ENCODE measurements around the gene CMTM8. TPM values are rescaled to one million over a fixed set of nuclear protein-coding genes. Genes with fewer than 3 reads are reported as not detected.

CMTM8 gene
- total and polyA plus RNA-seq, 2 of the 8 experiments (the other 6 are each of a cell fraction or from before 2014, with no cell fraction given) = 10.5 to 22.4 TPM

DNA sequence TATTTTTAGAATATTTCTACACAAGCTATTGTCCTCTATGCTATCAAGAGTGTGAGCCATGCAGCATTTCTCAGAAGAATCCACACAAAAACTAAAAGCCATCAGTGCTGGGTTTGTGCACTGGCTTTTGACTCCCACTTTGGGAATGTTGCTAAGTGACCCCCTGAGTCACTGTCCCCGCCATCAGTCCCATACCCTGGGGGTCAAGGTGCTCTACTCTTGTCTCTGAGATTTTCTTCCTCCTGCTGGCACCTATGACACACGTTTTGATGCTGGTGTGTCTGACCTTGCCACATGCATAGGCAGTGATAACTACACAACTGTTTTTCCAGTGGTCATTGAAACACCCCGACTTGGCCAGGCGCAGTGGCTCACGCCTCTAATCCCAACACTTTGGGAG, 173.0 kb downstream of the CMTM8 start:
- Histone ChIP-seq H2BK5ac (ENCODE audit: low read depth, low read length) (no peak overlapping the region), H3K4me3 (ENCODE audit: extremely low read depth in 1 of 4, insufficient read depth in 2 of 4, low read depth in 3 of 4, low read length in 4 of 4) (no peak overlapping the region), H2BK12ac (ENCODE audit: low read depth, low read length) (no peak overlapping the region), H3K4ac (replicated peaks; ENCODE audit: insufficient read length, low read depth, low read length) (no peak overlapping the region), H3K23ac (ENCODE audit: insufficient read length) (no peak overlapping the region), H3K79me2 (ENCODE audit: control insufficient read depth in 1 of 2, insufficient read depth in 2 of 2, low read length in 2 of 2) (peaks cover 0 to 20% of the 10 kb centered on the region in 2 experiments; a peak in 2 of 4 replicates), H3K18ac (ENCODE audit: extremely low read depth, low read length) (no peak overlapping the region), H4K20me1 (replicated peaks in 1 of 2; ENCODE audit: control insufficient read depth in 1 of 2, insufficient read depth in 2 of 2, low read length in 2 of 2) (peaks cover 0 to 1% of the 10 kb centered on the region in 2 experiments), H3K36me3 (ENCODE audit: control insufficient read depth in 2 of 4, insufficient read depth in 4 of 4, low read length in 3 of 4) (no peaks in the 10 kb centered on the region), H3K4me2 (ENCODE audit: insufficient read depth in 1 of 2, low read depth in 2 of 2, low read length in 2 of 2) (no peak overlapping the region), H2BK20ac (ENCODE audit: low read length) (no peak overlapping the region), H2AFZ (ENCODE audit: low read length) (no peak overlapping the region), H3K27me3 (replicated peaks in 1 of 4; ENCODE audit: control insufficient read depth in 3 of 4, extremely low read depth in 1 of 4, insufficient read depth in 3 of 4, low read length in 3 of 4) (no peaks in the 10 kb centered on the region), H3K79me1 (ENCODE audit: low read depth, low read length) (no peaks in the 10 kb centered on the region; the same call in 1 of the 2 replicates), H3K9ac (replicated peaks in 1 of 4; ENCODE audit: extremely low read depth in 1 of 4, low read depth in 3 of 4, low read length in 3 of 4) (no peak overlapping the region), H3K4me1 (replicated peaks in 1 of 4; ENCODE audit: control insufficient read depth in 3 of 4, insufficient read depth in 4 of 4, low read length in 3 of 4) (peaks cover 5 to 34% (median 21%) of the 10 kb centered on the region in 4 experiments; a peak in 6 of 7 replicates), H4K5ac (ENCODE audit: insufficient read length, low read depth, low read length) (no peak overlapping the region), H2AK5ac (ENCODE audit: low read depth, low read length) (no peak overlapping the region), H3K56ac (replicated peaks; ENCODE audit: insufficient read length, low read depth, low read length) (no peak overlapping the region), H2BK120ac (replicated peaks; ENCODE audit: low read depth, low read length) (no peak overlapping the region), H2BK15ac (ENCODE audit: low read length) (no peak overlapping the region), H3K9me3 (ENCODE audit: insufficient read depth in 2 of 2, low read depth in 1 of 2, low read length in 1 of 2) (no peaks in the 10 kb centered on the region), H4K8ac (ENCODE audit: extremely low read depth, insufficient read depth, low read length) (no peak overlapping the region), H3K14ac (ENCODE audit: insufficient read length) (no peak overlapping the region), H4K91ac (replicated peaks; ENCODE audit: insufficient read length, low read length) (no peak overlapping the region), H3K27ac (ENCODE audit: low read depth, low read length) (no peak overlapping the region), H3K23me2 (ENCODE audit: low read depth, low read length) (no peaks in the 10 kb centered on the region; the same call in 1 of the 2 replicates)
- DNase-seq (ENCODE audit: low read depth in 1 of 2, low spot score in 2 of 2) = no peak
- 89% methylated on average over 5 of the region's 5 CpGs; no CpG with 5 or more reads in 1 of the 2 experiments for WGBS, 2 experiments (ENCODE audit: extremely low coverage in 1 of 2, insufficient coverage in 1 of 2, insufficient read length in 1 of 2, insufficient replicate concordance in 2 of 2, low coverage in 1 of 2, low lambda C conversion rate in 2 of 2, missing lambda C conversion rate in 1 of 2)
- CTCF ChIA-PET (ENCODE audit: partially characterized antibody) = interaction anchor here (1.4 to 6.0 kb wide), 5 partner anchors 8 to 57 kb away, joined by 4 to 44 read pairs (median 5); no protein-coding TSS in a partner anchor
- FAIRE-seq = no peak
- POLR2A ChIA-PET (ENCODE audit: partially characterized antibody) = interaction anchor here (0.8 to 1.1 kb wide), 3 partner anchors 9 to 91 kb away, joined by 3 read pairs; no protein-coding TSS in a partner anchor
- no peak for TF ChIP-seq EP300 (IDR thresholded peaks at IDR 0.05; ENCODE audit: borderline replicate concordance in 1 of 2, low read depth in 2 of 2, low read length in 2 of 2)
- TF ChIP-seq TCF12 (IDR thresholded peaks at IDR 0.05; ENCODE audit: low read depth, low read length) = no peak
- no peak for TF ChIP-seq CTBP2 (IDR thresholded peaks at IDR 0.05; ENCODE audit: borderline replicate concordance, insufficient read depth, insufficient read length, low read length)
- no peak for TF ChIP-seq POU5F1 (IDR thresholded peaks at IDR 0.05; ENCODE audit: low read depth, low read length)
- TF ChIP-seq SRF (IDR thresholded peaks at IDR 0.05; ENCODE audit: low read depth, low read length) = no peak
- no peak for TF ChIP-seq MAFK (IDR thresholded peaks at IDR 0.05; ENCODE audit: low read depth, low read length)
- TF ChIP-seq KDM5A (IDR thresholded peaks at IDR 0.05; ENCODE audit: low read length) = no peak
- no peak for TF ChIP-seq CREB1 (IDR thresholded peaks at IDR 0.05)
- no peak for TF ChIP-seq KDM1A (IDR thresholded peaks at IDR 0.05; ENCODE audit: borderline replicate concordance, low read length)
- TF ChIP-seq TAF1 (IDR thresholded peaks at IDR 0.05; ENCODE audit: low read depth, low read length) = no peak
- no peak for TF ChIP-seq SIX5 (IDR thresholded peaks at IDR 0.05; ENCODE audit: low read depth, low read length)
- TF ChIP-seq BCL11A (IDR thresholded peaks at IDR 0.05; ENCODE audit: low read depth in 2 of 2, low read length in 2 of 2) = no peak
- no peak for TF ChIP-seq TEAD4 (IDR thresholded peaks at IDR 0.05; ENCODE audit: low read depth, low read length)
- TF ChIP-seq SP2 (IDR thresholded peaks at IDR 0.05; ENCODE audit: low read length) = no peak
- TF ChIP-seq BACH1 (IDR thresholded peaks at IDR 0.05; ENCODE audit: low read length) = no peak
- no peak for TF ChIP-seq KDM4A (IDR thresholded peaks at IDR 0.05; ENCODE audit: low read depth, low read length, severe bottlenecking)
